Lower leg skin (tissue), 4 donors: ENCODE data around the gene HSD17B2. TPM values are rescaled to one million over a fixed set of nuclear protein-coding genes. Genes with fewer than 3 reads are reported as not detected.

Experiments used
- DNase-seq, 2 donors: peaks; one replicate each; pipeline ENCODE4 v3.0.0-alpha.2; 2019; ENCODE audit warnings: low spot score in 2 of 2
- H3K4me3 ChIP-seq: fragments of 200-600 bp; sonication (generic); 2 replicates; pipeline ENCODE4 v1.5.1; 2017; ENCODE audit warnings: mild to moderate bottlenecking, low read depth; ENCODE audit not compliant: poor library complexity, severe bottlenecking
- CTCF ChIP-seq, 3 donors: fragments of 450-650 bp; IDR thresholded peaks; one replicate each; pipeline ENCODE4 v1.5.1; 2016; ENCODE audit warnings: antibody characterized with exemption in 3 of 3, mild to moderate bottlenecking in 3 of 3, moderate library complexity in 2 of 3
- POLR2A ChIP-seq, 2 donors: fragments of 450-650 bp; IDR thresholded peaks; one replicate each; pipeline ENCODE4 v1.6.1; 2016 to 2017; ENCODE audit warnings: antibody characterized with exemption in 2 of 2, mild to moderate bottlenecking in 1 of 2, moderate library complexity in 1 of 2
- WGBS, 2 donors: methylation state at CpG; one replicate each; pipeline ENCODE4 v1.1.5; 2018; 5-methylcytosine and 5-hydroxymethylcytosine counted together
- intact Hi-C: fragments of 100-400 bp; cut with DNase I; formaldehyde crosslinking; loops from one replicate; pipeline ENCODE4 v1.15.0; 2023; ENCODE audit warnings: low total_unique reads
- total RNA-seq, 4 donors: library from RNA; depleted of rRNA; stranded (reverse); fragments of >200 nt; gene quantifications; one replicate each; pipeline ENCODE4 v1.1.0, GENCODE V29; 2016

The HSD17B2 gene
- total RNA-seq, 4 donors from 2014 or later = 3.0 to 6.0 (median 5.2) TPM; not detected in 1

GRCh38 chr16:82019535-82019934 lies 15.5 kb upstream of the HSD17B2 start:
- intact Hi-C loops = no loop called here
- H3K4me3 ChIP-seq = no peak overlapping the region
- WGBS, 2 donors = 70 to 76% methylated on average over 8 of the region's 8 CpGs
- DNase-seq = no peak
- TF ChIP-seq POLR2A (IDR thresholded peaks at IDR 0.05) = no peak
- TF ChIP-seq CTCF (IDR thresholded peaks at IDR 0.05) = no peak

GRCh38 chr16:82020051-82020450 lies 15.0 kb upstream of the HSD17B2 start:
- DNase-seq = no peak
- no peak for TF ChIP-seq POLR2A (IDR thresholded peaks at IDR 0.05)
- intact Hi-C loops = no loop called here
- no peak overlapping the region for H3K4me3 ChIP-seq
- 83 to 89% methylated on average over 5 of the region's 5 CpGs for WGBS, 2 donors

- intact Hi-C loops = no loop called here
- DNase-seq = no peak
- H3K4me3 ChIP-seq = no peak overlapping the region
- 49 to 64% methylated on average over 7 of the region's 7 CpGs for WGBS, 2 donors
- TF ChIP-seq POLR2A (IDR thresholded peaks at IDR 0.05) = no peak
- TF ChIP-seq CTCF (IDR thresholded peaks at IDR 0.05) = no peak
Observed at GRCh38 chr16:82023206-82023605, 11.8 kb upstream of the HSD17B2 start.

- DNase-seq = no peak
- TF ChIP-seq CTCF (IDR thresholded peaks at IDR 0.05) (no peak), POLR2A (IDR thresholded peaks at IDR 0.05) (no peak)
- 83 to 85% methylated on average over 1 of the region's 1 CpG for WGBS, 2 donors
- intact Hi-C loops = no loop called here
- H3K4me3 ChIP-seq = no peak overlapping the region
Observed at GRCh38 chr16:82024316-82024715, 10.7 kb upstream of the HSD17B2 start.

- H3K4me3 ChIP-seq = no peak overlapping the region
- WGBS, 2 donors = 84 to 90% methylated on average over 4 of the region's 4 CpGs
- intact Hi-C loops = no loop called here
- no peak for TF ChIP-seq CTCF (IDR thresholded peaks at IDR 0.05)
- no peak for TF ChIP-seq POLR2A (IDR thresholded peaks at IDR 0.05)
- DNase-seq = no peak
Observed at GRCh38 chr16:82024883-82025282, 10.2 kb upstream of the HSD17B2 start.

GRCh38 chr16:82027629-82028064 lies 7.4 kb upstream of the HSD17B2 start:
- DNase-seq = no peak
- 46 to 59% methylated on average over 7 of the region's 7 CpGs for WGBS, 2 donors
- H3K4me3 ChIP-seq = no peak overlapping the region
- intact Hi-C loops = no loop called here
- TF ChIP-seq POLR2A (IDR thresholded peaks at IDR 0.05) (no peak), CTCF (IDR thresholded peaks at IDR 0.05) (no peak)
